Esophagus muscularis mucosa (tissue), 4 donors: ENCODE data around the gene SLX4IP. TPM values are rescaled to one million over a fixed set of nuclear protein-coding genes. Genes with fewer than 3 reads are reported as not detected.

ENCODE experiments used
- DNase-seq: peaks from one replicate; pipeline ENCODE4 v3.0.0-alpha.2; 2017; ENCODE audit errors: extremely low spot score
- H3K27ac ChIP-seq, 4 donors: fragments of 200-600 bp; sonication (generic); replicated peaks in 1 of 4; 1 replicate in 3 of 4; 2 replicates in 1 of 4; pipeline ENCODE4 v1.5.1; 2016 to 2019; ENCODE audit warnings: mild to moderate bottlenecking in 1 of 4
- H3K27me3 ChIP-seq, 4 donors: fragments of 200-600 bp; sonication (generic); one replicate each; pipeline versions ENCODE4 v1.5.1 to v1.6.0; 2016 to 2019
- H3K36me3 ChIP-seq, 4 donors: fragments of 200-600 bp; sonication (generic); one replicate each; pipeline ENCODE4 v1.5.1; 2016 to 2019
- H3K4me1 ChIP-seq, 4 donors: fragments of 200-600 bp; sonication (generic); one replicate each; pipeline ENCODE4 v1.5.1; 2016 to 2019
- H3K4me3 ChIP-seq, 4 donors: fragments of 200-600 bp; sonication (generic); 1 replicate in 2 of 4; 2 replicates in 2 of 4; pipeline ENCODE4 v1.5.1; 2016 to 2019; ENCODE audit warnings: mild to moderate bottlenecking in 4 of 4, moderate library complexity in 1 of 4
- H3K9me3 ChIP-seq, 4 donors: fragments of 200-600 bp; sonication (generic); 1 replicate in 3 of 4; 2 replicates in 1 of 4; pipeline ENCODE4 v1.5.1; 2016 to 2019
- EP300 ChIP-seq: sonication (generic); formaldehyde crosslinking; IDR thresholded peaks from one replicate; pipeline ENCODE4 v1.6.1; 2017; ENCODE audit warnings: antibody characterized with exemption
- POLR2A ChIP-seq: fragments of 450-650 bp; IDR thresholded peaks from one replicate; pipeline ENCODE4 v1.6.1; 2017; ENCODE audit warnings: antibody characterized with exemption, moderate library complexity, mild to moderate bottlenecking, low read depth
- POLR2AphosphoS5 ChIP-seq, 2 donors: sonication (generic); formaldehyde crosslinking; IDR thresholded peaks; one replicate each; pipeline ENCODE4 v1.6.1; 2017; ENCODE audit warnings: antibody characterized with exemption in 2 of 2
- WGBS: methylation state at CpG from one replicate; pipeline ENCODE4 v1.1.5; 2018; 5-methylcytosine and 5-hydroxymethylcytosine counted together
- intact Hi-C: fragments of 100-400 bp; cut with DNase I; formaldehyde crosslinking; loops from one replicate; pipeline ENCODE4 v1.15.1; 2023
- total RNA-seq, 4 donors: library from RNA; depleted of rRNA; stranded (reverse); fragments of >200 nt; gene quantifications; one replicate each; pipeline versions ENCODE4 v1.1.0 to v1.2.1, GENCODE V29; 2016
- TF ChIP-seq, protein P1 (sequence below), 3 experiments: fragments of 200-600 bp in 2 of 3; fragments of 450-650 bp in 1 of 3; sonication (generic) in 2 of 3; IDR thresholded peaks; one replicate each; pipeline ENCODE4 v1.5.1; 2017 to 2019; ENCODE audit warnings: antibody characterized with exemption in 3 of 3, mild to moderate bottlenecking in 2 of 3, moderate library complexity in 1 of 3

Gene SLX4IP
- total RNA-seq, 4 donors from 2014 or later, result 1.2 to 2.1 (median 1.5) TPM

DNA sequence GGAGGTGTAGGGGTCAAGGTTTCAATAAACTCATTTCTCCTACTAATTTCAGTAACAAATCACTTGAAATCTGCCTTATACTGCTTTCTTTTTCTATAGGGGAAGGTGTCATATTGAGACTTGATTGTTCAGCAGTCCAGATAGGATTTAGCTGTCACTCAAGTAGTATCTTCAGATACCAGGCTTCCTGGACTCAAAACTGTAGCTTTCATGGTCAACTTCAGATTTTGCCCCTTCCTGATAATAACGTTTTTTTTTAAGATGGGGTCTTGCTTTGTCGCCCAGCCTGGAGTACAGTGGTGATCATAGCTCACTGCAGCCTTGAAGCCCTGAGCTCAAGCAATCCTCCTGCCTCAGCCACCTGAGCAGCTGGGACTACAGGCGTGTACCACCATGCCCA lies 160.9 kb downstream of the SLX4IP start:
- Histone ChIP-seq H3K4me1 (peaks cover 15 to 43% (median 34%) of the 10 kb centered on the region in 4 donors), H3K27ac (no peak overlapping the region), H3K9me3 (no peaks in the 10 kb centered on the region), H3K27me3 (no peaks in the 10 kb centered on the region), H3K4me3 (no peak overlapping the region), H3K36me3 (no peaks in the 10 kb centered on the region)
- intact Hi-C loops, result no loop called here
- TF ChIP-seq, protein P1, sequence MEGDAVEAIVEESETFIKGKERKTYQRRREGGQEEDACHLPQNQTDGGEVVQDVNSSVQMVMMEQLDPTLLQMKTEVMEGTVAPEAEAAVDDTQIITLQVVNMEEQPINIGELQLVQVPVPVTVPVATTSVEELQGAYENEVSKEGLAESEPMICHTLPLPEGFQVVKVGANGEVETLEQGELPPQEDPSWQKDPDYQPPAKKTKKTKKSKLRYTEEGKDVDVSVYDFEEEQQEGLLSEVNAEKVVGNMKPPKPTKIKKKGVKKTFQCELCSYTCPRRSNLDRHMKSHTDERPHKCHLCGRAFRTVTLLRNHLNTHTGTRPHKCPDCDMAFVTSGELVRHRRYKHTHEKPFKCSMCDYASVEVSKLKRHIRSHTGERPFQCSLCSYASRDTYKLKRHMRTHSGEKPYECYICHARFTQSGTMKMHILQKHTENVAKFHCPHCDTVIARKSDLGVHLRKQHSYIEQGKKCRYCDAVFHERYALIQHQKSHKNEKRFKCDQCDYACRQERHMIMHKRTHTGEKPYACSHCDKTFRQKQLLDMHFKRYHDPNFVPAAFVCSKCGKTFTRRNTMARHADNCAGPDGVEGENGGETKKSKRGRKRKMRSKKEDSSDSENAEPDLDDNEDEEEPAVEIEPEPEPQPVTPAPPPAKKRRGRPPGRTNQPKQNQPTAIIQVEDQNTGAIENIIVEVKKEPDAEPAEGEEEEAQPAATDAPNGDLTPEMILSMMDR (IDR thresholded peaks at IDR 0.05), result no peak
- TF ChIP-seq POLR2AphosphoS5 (IDR thresholded peaks at IDR 0.05), result no peak
- TF ChIP-seq POLR2A, result no peak
- no peak for TF ChIP-seq EP300
- no peak for DNase-seq
- 84% methylated on average over 3 of the region's 3 CpGs for WGBS

DNA sequence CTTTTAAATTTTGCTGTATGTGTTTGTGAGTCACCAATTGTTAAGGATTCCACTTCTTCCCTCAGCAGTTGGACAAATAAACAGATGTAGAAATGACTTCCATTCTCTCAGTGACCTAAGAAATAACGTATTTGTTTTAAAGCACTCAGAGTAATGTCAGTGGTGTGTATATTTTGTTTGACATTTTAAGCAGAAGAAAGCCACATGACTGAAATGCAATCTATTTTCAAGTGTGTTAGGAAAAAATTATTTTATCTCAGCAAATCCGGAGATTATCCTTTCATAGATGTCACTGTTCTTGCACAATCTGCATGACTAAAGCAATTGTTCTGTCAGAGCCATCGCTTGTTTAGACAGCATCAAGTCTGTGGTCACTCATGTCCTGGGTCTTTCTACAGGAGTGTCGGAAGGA lies 161.6 kb downstream of the SLX4IP start:
- intact Hi-C loops, result no loop called here
- WGBS, result 33% methylated on average over 4 of the region's 4 CpGs
- DNase-seq, result no peak
- Histone ChIP-seq H3K27ac (peak overlapping the region in 3 of 4 donors; percentile 40 to 56 (median 41)), H3K4me3 (no peak overlapping the region), H3K27me3 (no peaks in the 10 kb centered on the region), H3K9me3 (no peaks in the 10 kb centered on the region), H3K4me1 (peaks cover 7 to 36% (median 28%) of the 10 kb centered on the region in 4 donors), H3K36me3 (no peaks in the 10 kb centered on the region)
- no peak for TF ChIP-seq EP300
- peak in 1 of 2 donors; percentile 59 for TF ChIP-seq POLR2AphosphoS5 (IDR thresholded peaks at IDR 0.05)

DNA sequence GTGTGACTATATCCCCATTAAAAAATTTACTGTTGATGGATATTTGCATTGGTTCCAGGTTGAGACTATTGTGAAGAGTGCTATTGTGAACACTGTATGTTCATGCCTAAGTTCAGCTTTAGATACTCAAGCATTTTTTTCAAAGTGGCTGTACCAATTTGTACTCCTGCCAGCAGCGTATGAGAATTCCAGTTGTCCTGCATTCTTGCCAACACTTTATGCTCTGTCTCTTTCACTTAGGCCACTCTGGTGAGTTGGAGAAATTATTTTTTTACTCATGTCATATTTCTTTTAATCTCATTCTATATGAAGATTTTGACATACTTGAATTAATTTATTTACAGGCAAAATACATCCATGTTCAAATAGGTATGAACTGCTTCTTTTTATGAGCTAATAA lies 162.5 kb downstream of the SLX4IP start:
- intact Hi-C loops, result no loop called here
- H3K4me3 ChIP-seq, result no peak overlapping the region
- no peak for DNase-seq
- no peaks in the 10 kb centered on the region for H3K27me3 ChIP-seq
- TF ChIP-seq POLR2A (no peak), EP300 (no peak), POLR2AphosphoS5 (IDR thresholded peaks at IDR 0.05) (no peak)
- TF ChIP-seq, protein P1 (IDR thresholded peaks at IDR 0.05), result no peak
- H3K4me1 ChIP-seq, result peaks cover 7 to 29% (median 24%) of the 10 kb centered on the region in 4 donors
- no peak overlapping the region for H3K27ac ChIP-seq
- no peaks in the 10 kb centered on the region for H3K9me3 ChIP-seq
- 96% methylated on average over 1 of the region's 1 CpG for WGBS
- no peaks in the 10 kb centered on the region for H3K36me3 ChIP-seq

DNA sequence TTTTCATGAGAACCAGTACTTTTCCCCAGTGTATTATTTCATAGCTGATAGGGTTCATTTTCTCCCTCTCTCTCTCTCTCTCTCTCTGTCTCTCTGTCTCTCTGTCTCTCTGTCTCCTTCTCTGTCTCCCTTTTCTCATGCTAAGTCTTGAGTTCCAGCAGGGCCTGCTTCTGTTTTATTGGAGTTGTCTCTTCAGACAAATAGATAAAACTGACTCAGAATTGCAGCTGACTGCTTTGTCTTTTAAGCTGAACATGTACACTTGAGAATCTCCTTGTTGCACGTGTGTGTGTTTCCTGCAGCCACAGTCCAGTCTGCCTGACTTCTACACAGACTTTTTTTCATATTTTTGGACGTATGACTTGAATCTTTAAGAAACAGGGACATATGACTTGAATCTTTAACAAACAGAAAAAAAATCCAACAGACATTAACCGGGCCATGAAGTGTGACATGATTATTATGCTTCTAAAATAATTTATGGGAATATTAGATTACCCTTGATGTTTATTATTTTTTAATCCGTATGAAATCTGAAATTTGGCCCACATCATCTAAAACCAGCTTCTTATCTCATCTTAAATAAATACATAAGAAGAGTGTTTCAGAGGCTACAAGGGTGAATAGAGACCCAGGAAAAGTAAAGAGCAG lies 167.2 kb downstream of the SLX4IP start:
- no peaks in the 10 kb centered on the region for H3K36me3 ChIP-seq
- TF ChIP-seq POLR2AphosphoS5 (IDR thresholded peaks at IDR 0.05), result no peak
- TF ChIP-seq POLR2A, result no peak
- TF ChIP-seq EP300, result no peak
- DNase-seq, result no peak
- no peak overlapping the region for H3K4me3 ChIP-seq
- H3K9me3 ChIP-seq, result no peaks in the 10 kb centered on the region
- H3K4me1 ChIP-seq, result peaks cover 2 to 29% (median 21%) of the 10 kb centered on the region in 4 donors
- H3K27me3 ChIP-seq, result no peaks in the 10 kb centered on the region
- H3K27ac ChIP-seq, result no peak overlapping the region
- WGBS, result 72% methylated on average over 4 of the region's 4 CpGs
- intact Hi-C loops, result loop anchor here (5.0 kb wide), 1 partner anchor 70 kb away; the partner anchor contains the start of gene JAG1

DNA sequence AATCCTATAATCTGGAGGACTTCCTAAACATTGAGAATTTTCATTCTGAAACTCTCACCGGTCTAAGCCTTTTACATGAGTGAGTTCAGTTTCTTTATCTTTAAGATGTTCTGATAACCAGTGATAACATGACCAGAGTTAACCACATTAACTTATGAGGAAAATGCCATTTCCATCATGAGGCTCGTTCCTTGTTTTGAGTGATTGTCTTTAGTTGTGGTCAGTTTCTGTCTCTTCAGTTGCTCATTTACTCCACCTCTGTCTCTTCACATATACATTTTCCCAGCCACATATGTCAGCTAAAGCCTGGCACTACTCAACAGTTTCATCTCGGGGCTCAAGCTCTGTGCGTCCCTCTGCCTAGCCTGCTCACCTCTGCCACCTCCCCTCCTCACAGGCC lies 168.3 kb downstream of the SLX4IP start:
- 84% methylated on average over 4 of the region's 4 CpGs for WGBS
- peak overlapping the region; percentile 55 to 69 (median 64) for H3K27ac ChIP-seq
- no peaks in the 10 kb centered on the region for H3K9me3 ChIP-seq
- H3K4me3 ChIP-seq, result no peak overlapping the region
- H3K27me3 ChIP-seq, result no peaks in the 10 kb centered on the region
- DNase-seq, result no peak
- TF ChIP-seq EP300, result no peak
- TF ChIP-seq, protein P1 (IDR thresholded peaks at IDR 0.05), result no peak
- no peak for TF ChIP-seq POLR2A
- TF ChIP-seq POLR2AphosphoS5 (IDR thresholded peaks at IDR 0.05), result no peak
- no peaks in the 10 kb centered on the region for H3K36me3 ChIP-seq
- peaks cover 0 to 26% (median 21%) of the 10 kb centered on the region in 4 donors for H3K4me1 ChIP-seq
- intact Hi-C loops, result loop anchor here (5.0 kb wide), 1 partner anchor 69 kb away; the partner anchor contains the start of gene JAG1
